Skin of body (tissue), 2 donors: Measurements from ENCODE around the gene NOP16. TPM values are rescaled to one million over a fixed set of nuclear protein-coding genes. Genes with fewer than 3 reads are reported as not detected.
"Not testable (repeated sequence)": the region's sequence is repeated elsewhere in the genome, so short reads cannot be mapped to it uniquely, and the experiment has no call there.

Experiments used
- DNase-seq: peaks from one replicate; lab custom pipeline; 2025; lab: John Stamatoyannopoulos, UW
- total RNA-seq: library from RNA; depleted of rRNA; stranded (reverse); fragments of >200 nt; gene quantifications from one replicate; pipeline ENCODE4 v1.2.3, GENCODE V29; 2014

The NOP16 gene
- total RNA-seq, 1 donor from 2014 or later, result 11.6 TPM

GRCh38 chr5:176409765-176410164, 21.4 kb upstream of the NOP16 start:
- no peak for DNase-seq

- no peak for DNase-seq
These were observed 20.2 kb upstream of the NOP16 start for GRCh38 chr5:176408590-176408989.

GRCh38 chr5:176408252-176408573, 19.8 kb upstream of the NOP16 start:
- not testable (repeated sequence) for DNase-seq

GRCh38 chr5:176407456-176408251, 19.3 kb upstream of the NOP16 start:
- no peak for DNase-seq

- DNase-seq, result no peak
These were observed 18.1 kb upstream of the NOP16 start for GRCh38 chr5:176406436-176407052.

GRCh38 chr5:176405656-176406435, 17.4 kb upstream of the NOP16 start:
- DNase-seq, result no peak

GRCh38 chr5:176401281-176402205, 13.1 kb upstream of the NOP16 start:
- no peak for DNase-seq

GRCh38 chr5:176400382-176401156, 12.2 kb upstream of the NOP16 start:
- DNase-seq, result no peak

- DNase-seq, result no peak
These were observed 9.5 kb upstream of the NOP16 start for GRCh38 chr5:176397736-176398420.

- no peak for DNase-seq
These were observed 7.9 kb upstream of the NOP16 start for GRCh38 chr5:176396330-176396729.

- no peak for DNase-seq
These were observed 6.7 kb upstream of the NOP16 start for GRCh38 chr5:176394881-176395675.

GRCh38 chr5:176394096-176394495, 5.7 kb upstream of the NOP16 start:
- no peak for DNase-seq

- no peak for DNase-seq
These were observed 4.1 kb upstream of the NOP16 start for GRCh38 chr5:176392526-176392925.

- no peak for DNase-seq
These were observed 3.6 kb upstream of the NOP16 start for GRCh38 chr5:176391999-176392398.

- no peak for DNase-seq
These were observed 3.1 kb upstream of the NOP16 start for GRCh38 chr5:176391479-176391878.

GRCh38 chr5:176389135-176390123, 1.0 kb upstream of the NOP16 start:
- no peak for DNase-seq

- no peak for DNase-seq
These were observed 375 bp downstream of the NOP16 start for GRCh38 chr5:176388003-176388443.
